ENCODE data around the gene SORCS2. TPM values are rescaled to one million over a fixed set of nuclear protein-coding genes. Genes with fewer than 3 reads are reported as not detected.
A peak's percentile ranks its signal among the peaks of the same experiment; 100 is the strongest.

The SORCS2 gene
- polyA plus RNA-seq, 1 donor from 2014 or later: not detected

DNA sequence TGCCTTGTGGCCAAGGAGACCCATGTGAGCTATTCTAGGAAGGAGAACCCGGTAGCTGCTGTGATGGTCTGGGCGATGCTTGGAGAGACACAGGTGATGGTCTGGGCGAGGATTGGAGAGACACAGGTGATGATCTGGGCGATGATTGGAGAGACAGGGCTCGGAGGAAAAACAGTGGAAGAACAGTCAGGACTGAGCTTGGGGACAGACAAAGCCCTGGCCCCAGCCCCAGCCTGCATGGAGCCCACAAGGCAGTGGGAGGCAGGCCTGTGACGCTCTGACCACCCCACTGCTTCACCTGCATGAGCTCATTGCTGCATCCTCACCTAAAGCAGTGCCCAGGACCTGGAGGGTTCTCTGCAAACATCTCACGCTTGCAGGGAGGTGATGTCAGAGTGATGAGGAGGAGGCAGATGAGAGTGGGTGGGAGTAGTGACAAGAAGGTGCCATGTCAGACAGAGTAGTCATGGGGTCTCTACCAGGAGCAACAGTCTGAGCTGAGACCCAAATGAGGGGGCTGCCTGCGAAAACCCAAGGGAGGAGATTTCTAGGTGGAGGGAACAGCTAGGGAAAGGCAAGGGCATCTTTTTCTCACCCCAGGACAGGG, 278.3 kb downstream of the SORCS2 start:
- H3K36me3 Mint-ChIP-seq: peaks cover 2% of the 10 kb centered on the region
- peaks cover 7% of the 10 kb centered on the region for H3K27me3 Mint-ChIP-seq
- H3K9me3 Mint-ChIP-seq: peaks cover 0 to 10% (median 3%) of the 10 kb centered on the region in 3 donors
- H3K4me3 Mint-ChIP-seq: no peak overlapping the region
- peaks cover 0 to 3% (median 0%) of the 10 kb centered on the region in 3 donors for H3K4me1 Mint-ChIP-seq
- no peak overlapping the region for H3K27ac Mint-ChIP-seq

DNA sequence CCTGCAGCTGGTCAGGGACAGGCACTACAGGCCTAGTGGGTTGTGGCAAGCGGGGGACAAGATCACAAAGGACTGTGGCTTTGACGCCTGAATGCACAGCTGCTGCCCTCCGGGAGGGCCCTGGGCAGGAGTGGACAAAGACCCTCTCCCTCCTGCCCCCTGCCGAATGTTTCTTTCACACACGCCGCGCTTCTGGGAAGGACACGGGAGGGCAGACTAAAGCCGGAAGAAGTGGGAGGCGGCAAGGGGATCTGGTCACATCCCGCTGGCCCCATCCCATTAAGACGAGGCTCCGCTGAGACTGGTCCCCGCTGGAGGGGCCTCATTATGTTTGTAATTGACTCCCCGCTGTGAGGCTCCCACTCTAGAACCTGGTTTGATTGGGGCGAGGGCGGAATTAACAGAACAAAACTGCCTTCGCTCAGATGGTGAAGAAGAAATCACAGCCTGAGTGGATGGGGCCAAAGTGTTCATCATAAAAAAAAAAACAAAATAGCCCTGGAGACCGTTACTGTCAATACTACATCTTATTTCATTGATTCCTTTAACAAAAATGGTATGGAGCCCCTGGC, 280.2 kb downstream of the SORCS2 start:
- peaks cover 0 to 12% (median 3%) of the 10 kb centered on the region in 3 donors for H3K9me3 Mint-ChIP-seq
- H3K4me1 Mint-ChIP-seq: peaks cover 0 to 3% (median 0%) of the 10 kb centered on the region in 3 donors
- no peak overlapping the region for H3K27ac Mint-ChIP-seq
- H3K36me3 Mint-ChIP-seq: peaks cover 2% of the 10 kb centered on the region
- no peak overlapping the region for H3K4me3 Mint-ChIP-seq
- peaks cover 7% of the 10 kb centered on the region for H3K27me3 Mint-ChIP-seq

- Mint-ChIP-seq H3K4me3 (no peak overlapping the region), H3K27me3 (peaks cover 7% of the 10 kb centered on the region), H3K9me3 (peaks cover 0 to 12% (median 3%) of the 10 kb centered on the region in 3 donors), H3K27ac (no peak overlapping the region), H3K36me3 (peaks cover 2% of the 10 kb centered on the region), H3K4me1 (peaks cover 0 to 3% (median 0%) of the 10 kb centered on the region in 3 donors)
These were observed 280.7 kb downstream of the SORCS2 start for GRCh38 chr4:7473081-7473480.

GRCh38 chr4:7474320-7474719, 282.0 kb downstream of the SORCS2 start:
- no peak overlapping the region for H3K4me3 Mint-ChIP-seq
- no peak overlapping the region for H3K27ac Mint-ChIP-seq
- H3K27me3 Mint-ChIP-seq: peaks cover 7% of the 10 kb centered on the region
- no peaks in the 10 kb centered on the region for H3K4me1 Mint-ChIP-seq
- H3K9me3 Mint-ChIP-seq: peaks cover 0 to 10% (median 0%) of the 10 kb centered on the region in 3 donors
- no peaks in the 10 kb centered on the region for H3K36me3 Mint-ChIP-seq

DNA sequence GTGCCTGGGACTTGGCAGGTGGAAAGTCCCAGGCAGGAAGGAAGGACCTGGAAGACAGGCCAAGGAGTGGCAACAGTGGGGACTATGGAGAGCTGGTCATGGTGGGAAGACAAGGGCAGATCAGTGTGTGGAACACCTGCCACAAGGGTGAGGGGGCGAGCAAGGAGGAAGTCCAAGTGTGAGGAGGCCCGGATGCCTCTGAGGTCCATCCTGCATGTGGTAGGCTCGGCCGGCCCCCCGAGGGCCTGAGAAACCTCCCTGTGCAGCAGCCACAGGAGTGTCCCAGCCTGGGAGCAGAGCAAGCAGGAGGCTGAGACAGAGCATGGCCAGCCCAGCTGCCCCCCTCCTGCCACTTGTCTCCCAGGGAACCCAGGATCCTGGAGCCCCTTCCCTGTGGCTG, 282.9 kb downstream of the SORCS2 start:
- H3K4me1 Mint-ChIP-seq: no peaks in the 10 kb centered on the region
- peaks cover 7% of the 10 kb centered on the region for H3K27me3 Mint-ChIP-seq
- H3K27ac Mint-ChIP-seq: no peak overlapping the region
- no peak overlapping the region for H3K4me3 Mint-ChIP-seq
- no peaks in the 10 kb centered on the region for H3K36me3 Mint-ChIP-seq
- H3K9me3 Mint-ChIP-seq: peaks cover 0 to 8% (median 0%) of the 10 kb centered on the region in 3 donors

GRCh38 chr4:7476820-7477219, 284.5 kb downstream of the SORCS2 start:
- Mint-ChIP-seq H3K4me1 (no peaks in the 10 kb centered on the region), H3K9me3 (peaks cover 0 to 8% (median 0%) of the 10 kb centered on the region in 3 donors), H3K36me3 (no peaks in the 10 kb centered on the region), H3K4me3 (no peak overlapping the region), H3K27me3 (peaks cover 7% of the 10 kb centered on the region), H3K27ac (no peak overlapping the region)

- Mint-ChIP-seq H3K27me3 (peaks cover 6% of the 10 kb centered on the region), H3K9me3 (peaks cover 0 to 8% (median 0%) of the 10 kb centered on the region in 3 donors), H3K27ac (peak overlapping the region in 1 of 3 donors; percentile 62), H3K4me3 (no peak overlapping the region), H3K36me3 (no peaks in the 10 kb centered on the region), H3K4me1 (no peaks in the 10 kb centered on the region)
These were observed 285.4 kb downstream of the SORCS2 start for GRCh38 chr4:7477695-7478094.

DNA sequence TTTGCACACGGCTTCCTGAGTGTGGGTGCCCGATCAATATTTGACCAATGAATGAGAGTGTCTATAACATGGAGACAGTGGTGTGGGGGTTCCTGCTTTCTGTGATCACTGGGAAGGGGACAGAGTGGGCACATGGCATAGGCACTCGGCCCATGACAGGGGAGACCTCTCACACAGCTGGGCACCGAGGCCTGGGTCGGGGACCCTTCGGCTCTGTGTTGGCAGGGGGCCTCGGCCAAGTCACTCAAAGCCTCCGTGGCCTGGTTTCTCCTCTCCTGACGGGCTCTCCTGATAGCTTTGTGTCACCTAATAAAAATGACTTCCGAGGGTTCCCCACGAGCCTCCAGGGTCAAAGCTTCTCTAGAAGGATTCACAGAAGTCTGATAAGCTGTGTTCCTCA, 286.3 kb downstream of the SORCS2 start:
- H3K27ac Mint-ChIP-seq: no peak overlapping the region
- H3K9me3 Mint-ChIP-seq: peaks cover 0 to 4% (median 0%) of the 10 kb centered on the region in 3 donors
- H3K36me3 Mint-ChIP-seq: no peaks in the 10 kb centered on the region
- H3K4me1 Mint-ChIP-seq: no peaks in the 10 kb centered on the region
- H3K27me3 Mint-ChIP-seq: peaks cover 2% of the 10 kb centered on the region
- no peak overlapping the region for H3K4me3 Mint-ChIP-seq

DNA sequence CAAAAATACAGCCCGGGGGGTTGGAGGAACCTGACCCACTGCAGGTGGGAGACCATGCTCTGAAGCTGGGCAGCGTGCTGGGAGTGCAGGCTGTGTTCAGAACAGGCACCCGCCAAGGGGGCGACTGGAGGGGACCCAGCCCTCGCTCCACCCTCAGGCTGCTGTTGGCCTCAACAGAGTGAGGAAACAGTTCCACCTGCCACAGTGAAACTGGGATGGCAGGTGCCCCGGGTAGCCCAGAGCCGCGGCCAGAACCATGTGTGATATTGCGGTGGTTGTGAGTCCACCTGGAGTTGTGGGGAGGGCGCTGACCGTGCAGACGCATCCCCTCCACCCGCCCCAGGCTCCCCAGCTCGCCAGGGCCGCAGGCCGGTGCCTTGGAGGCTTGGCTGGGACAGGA, 288.1 kb downstream of the SORCS2 start:
- H3K27ac Mint-ChIP-seq: no peak overlapping the region
- peaks cover 1% of the 10 kb centered on the region for H3K27me3 Mint-ChIP-seq
- H3K4me1 Mint-ChIP-seq: no peaks in the 10 kb centered on the region
- H3K4me3 Mint-ChIP-seq: no peak overlapping the region
- H3K9me3 Mint-ChIP-seq: peaks cover 0 to 7% (median 0%) of the 10 kb centered on the region in 3 donors
- no peaks in the 10 kb centered on the region for H3K36me3 Mint-ChIP-seq

DNA sequence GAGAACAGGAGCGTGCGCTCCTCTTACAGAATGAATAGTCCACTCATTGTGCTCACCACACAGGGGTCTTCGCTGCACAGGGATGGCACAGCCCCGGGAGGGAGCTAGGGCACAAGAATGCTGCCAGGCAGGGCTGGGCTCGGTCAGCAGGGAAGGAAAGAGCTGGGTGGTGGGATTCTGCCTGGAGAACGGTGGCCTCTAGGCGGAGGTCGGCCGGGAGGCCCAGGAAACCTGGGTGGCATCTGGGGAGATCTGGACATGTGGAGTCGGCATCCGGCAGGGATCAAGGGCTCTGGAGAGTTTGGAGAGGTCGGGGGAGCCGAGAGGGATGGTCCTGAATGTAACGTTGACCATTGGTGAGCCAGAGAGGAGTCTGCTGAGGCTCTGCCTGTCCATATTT, 288.9 kb downstream of the SORCS2 start:
- H3K4me3 Mint-ChIP-seq: no peak overlapping the region
- no peaks in the 10 kb centered on the region for H3K4me1 Mint-ChIP-seq
- H3K36me3 Mint-ChIP-seq: no peaks in the 10 kb centered on the region
- no peak overlapping the region for H3K27ac Mint-ChIP-seq
- peaks cover 1% of the 10 kb centered on the region for H3K27me3 Mint-ChIP-seq
- H3K9me3 Mint-ChIP-seq: peaks cover 0 to 7% (median 0%) of the 10 kb centered on the region in 3 donors

DNA sequence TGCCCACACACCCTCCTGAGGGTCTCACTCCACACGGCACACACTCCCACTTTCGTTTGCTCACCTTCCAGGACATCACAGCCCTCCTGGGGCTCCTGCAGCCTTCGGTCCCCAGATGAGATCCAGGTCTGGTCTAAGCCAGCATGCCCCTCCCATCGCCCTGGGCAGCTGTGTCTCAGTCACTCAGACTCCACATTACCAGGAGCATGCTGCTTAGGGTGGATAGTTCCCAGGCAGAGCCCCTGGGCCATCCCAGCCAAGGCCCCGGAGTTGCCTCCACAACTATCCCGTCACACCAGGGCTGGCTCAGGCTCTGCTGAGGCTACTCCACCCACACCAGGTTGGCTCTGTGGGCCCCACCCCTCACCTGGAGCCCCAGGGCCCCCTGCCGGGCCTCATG, 292.8 kb downstream of the SORCS2 start:
- peaks cover 9% of the 10 kb centered on the region for H3K27me3 Mint-ChIP-seq
- peak overlapping the region in 1 of 4 donors; percentile 47 for H3K4me3 Mint-ChIP-seq
- H3K9me3 Mint-ChIP-seq: peaks cover 0 to 4% (median 0%) of the 10 kb centered on the region in 3 donors
- H3K27ac Mint-ChIP-seq: no peak overlapping the region
- no peaks in the 10 kb centered on the region for H3K4me1 Mint-ChIP-seq
- no peaks in the 10 kb centered on the region for H3K36me3 Mint-ChIP-seq

DNA sequence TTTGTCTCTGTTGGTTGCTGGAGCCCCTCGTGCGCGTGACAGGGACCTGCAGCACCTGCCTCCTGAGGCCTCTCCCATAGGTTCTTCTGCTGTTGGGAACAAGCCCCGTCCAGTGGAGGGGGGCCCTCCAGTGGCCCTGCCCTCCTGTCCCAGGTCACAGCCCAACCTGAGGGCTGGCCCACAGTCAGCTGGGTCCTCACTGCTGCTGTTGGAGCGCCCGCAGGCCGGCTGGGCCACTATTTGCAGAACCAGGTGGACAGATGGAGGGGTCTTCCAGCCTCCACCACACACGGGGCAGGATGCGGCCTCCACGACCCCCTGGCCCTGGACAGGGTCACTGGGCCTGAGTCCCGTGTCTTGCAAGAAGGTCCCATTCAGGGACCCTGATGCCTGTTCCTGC, 293.8 kb downstream of the SORCS2 start:
- Mint-ChIP-seq H3K4me3 (no peak overlapping the region), H3K27ac (no peak overlapping the region), H3K9me3 (peaks cover 0 to 3% (median 0%) of the 10 kb centered on the region in 3 donors), H3K36me3 (no peaks in the 10 kb centered on the region), H3K27me3 (peaks cover 9% of the 10 kb centered on the region), H3K4me1 (no peaks in the 10 kb centered on the region)

DNA sequence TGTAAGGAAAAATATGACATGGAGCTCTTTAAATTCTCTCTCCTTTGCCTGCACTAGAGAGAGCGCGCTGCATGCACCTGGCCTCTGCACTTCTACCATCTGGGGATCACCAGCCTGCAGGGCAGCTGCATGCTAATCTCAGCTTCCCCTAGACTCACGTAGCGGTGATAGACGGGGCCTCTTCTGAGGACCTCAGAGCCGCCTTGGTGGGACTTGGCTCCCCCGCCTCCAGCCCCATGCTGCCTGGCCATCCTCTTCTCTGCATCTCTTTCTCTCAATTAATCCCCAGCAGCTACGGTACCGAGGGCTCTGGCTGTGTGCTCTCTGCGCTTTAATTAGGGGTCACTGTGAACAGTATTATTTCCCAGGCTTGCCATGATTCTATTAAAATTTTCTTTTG, 295.2 kb downstream of the SORCS2 start:
- no peaks in the 10 kb centered on the region for H3K36me3 Mint-ChIP-seq
- H3K4me3 Mint-ChIP-seq: no peak overlapping the region
- peaks cover 9% of the 10 kb centered on the region for H3K27me3 Mint-ChIP-seq
- peaks cover 0 to 3% (median 0%) of the 10 kb centered on the region in 3 donors for H3K9me3 Mint-ChIP-seq
- no peak overlapping the region for H3K27ac Mint-ChIP-seq
- H3K4me1 Mint-ChIP-seq: no peaks in the 10 kb centered on the region

DNA sequence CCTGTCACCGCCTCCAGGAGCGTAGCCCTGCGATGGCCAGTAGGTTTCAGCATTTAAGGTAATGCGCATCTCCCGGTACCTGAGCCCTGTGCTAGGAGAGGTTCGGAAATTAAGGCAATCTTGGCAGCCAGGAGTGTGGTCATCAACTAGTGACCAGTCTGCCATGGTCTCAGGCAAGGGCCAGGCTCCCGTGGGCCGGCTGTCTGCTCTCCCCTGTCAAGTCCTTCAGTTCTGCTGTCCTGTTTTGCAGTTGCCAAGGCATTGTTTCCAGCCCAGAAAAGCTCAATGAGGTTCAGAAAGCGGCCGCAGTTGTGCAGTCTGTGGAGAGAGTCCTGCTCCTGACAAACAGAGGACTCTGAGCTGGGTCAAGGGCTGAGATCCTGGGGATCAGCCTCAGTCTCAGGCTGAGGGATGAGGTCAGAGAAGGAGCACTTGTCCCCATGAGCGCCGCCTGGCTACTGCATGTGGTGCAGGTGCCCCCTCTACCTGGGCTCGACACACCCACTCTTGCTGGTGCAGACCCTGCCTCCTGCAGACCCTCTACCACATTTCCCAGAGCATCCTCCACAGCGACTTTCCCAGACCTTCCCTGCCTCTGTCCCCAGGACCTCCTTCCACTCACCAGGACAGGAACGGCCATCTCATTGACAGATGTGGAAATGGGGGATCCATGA, 295.8 kb downstream of the SORCS2 start:
- no peak overlapping the region for H3K4me3 Mint-ChIP-seq
- no peaks in the 10 kb centered on the region for H3K4me1 Mint-ChIP-seq
- peaks cover 0 to 3% (median 0%) of the 10 kb centered on the region in 3 donors for H3K9me3 Mint-ChIP-seq
- H3K36me3 Mint-ChIP-seq: no peaks in the 10 kb centered on the region
- peaks cover 9% of the 10 kb centered on the region for H3K27me3 Mint-ChIP-seq
- no peak overlapping the region for H3K27ac Mint-ChIP-seq

DNA sequence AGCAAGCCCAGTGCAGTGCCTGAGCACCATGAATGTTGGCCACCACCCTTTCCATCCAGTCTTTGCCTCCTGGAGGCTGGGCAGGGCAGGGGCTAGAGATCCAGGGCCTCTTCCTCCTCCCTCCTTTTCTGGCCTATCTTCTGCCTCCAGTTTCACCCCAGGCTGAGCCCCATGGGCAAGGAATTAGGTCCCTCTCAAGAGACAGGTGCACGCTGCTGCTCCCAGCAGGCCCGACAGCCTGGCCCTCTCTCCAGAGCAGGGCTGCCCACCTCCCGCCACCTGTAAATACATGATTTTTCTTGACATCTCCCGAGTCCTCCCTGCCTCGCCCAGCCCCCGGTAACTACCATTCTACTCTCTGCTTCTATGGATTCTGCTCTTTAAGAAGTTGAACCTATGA, 299.6 kb downstream of the SORCS2 start:
- peaks cover 0 to 4% (median 0%) of the 10 kb centered on the region in 3 donors for H3K9me3 Mint-ChIP-seq
- H3K4me3 Mint-ChIP-seq: no peak overlapping the region
- peaks cover 0 to 2% (median 0%) of the 10 kb centered on the region in 3 donors for H3K4me1 Mint-ChIP-seq
- no peak overlapping the region for H3K27ac Mint-ChIP-seq
- peaks cover 4% of the 10 kb centered on the region for H3K27me3 Mint-ChIP-seq
- no peaks in the 10 kb centered on the region for H3K36me3 Mint-ChIP-seq
